ENCODE results near the gene NFKBIE.
"Not testable (repeated sequence)": the region's sequence is repeated elsewhere in the genome, so short reads cannot be mapped to it uniquely, and the experiment has no call there.

The NFKBIE gene

DNA sequence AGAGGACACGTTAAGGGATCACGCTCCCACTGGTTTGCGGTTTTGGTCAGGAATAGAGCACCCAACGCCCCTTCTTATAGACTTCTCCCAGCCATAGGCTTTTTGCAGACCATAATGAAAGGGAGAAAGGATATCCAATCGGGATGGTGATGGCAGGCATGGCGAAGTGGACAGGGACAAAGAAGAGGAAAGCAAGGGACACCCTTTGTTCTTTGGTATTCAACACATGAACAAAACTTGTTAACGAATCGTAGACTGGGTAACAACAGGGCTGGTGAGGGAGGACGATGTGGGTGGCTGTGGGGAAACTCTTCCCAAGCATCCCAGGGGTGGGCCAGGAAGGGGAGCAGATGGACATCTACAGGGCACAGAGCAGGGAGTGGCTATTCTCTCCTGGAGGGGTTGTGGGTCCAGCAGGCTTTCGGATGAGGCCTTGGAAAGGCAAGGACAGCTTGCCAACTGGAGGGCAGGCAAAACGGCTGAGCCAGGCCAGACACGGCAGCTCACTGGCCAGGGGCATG, 19.9 kb downstream of the NFKBIE start:
- DNase-seq (ENCODE audit: low read depth): no peak

- DNase-seq (ENCODE audit: low read depth): no peak
These were observed 22.0 kb downstream of the NFKBIE start for GRCh38 chr6:44243345-44243744.

DNA sequence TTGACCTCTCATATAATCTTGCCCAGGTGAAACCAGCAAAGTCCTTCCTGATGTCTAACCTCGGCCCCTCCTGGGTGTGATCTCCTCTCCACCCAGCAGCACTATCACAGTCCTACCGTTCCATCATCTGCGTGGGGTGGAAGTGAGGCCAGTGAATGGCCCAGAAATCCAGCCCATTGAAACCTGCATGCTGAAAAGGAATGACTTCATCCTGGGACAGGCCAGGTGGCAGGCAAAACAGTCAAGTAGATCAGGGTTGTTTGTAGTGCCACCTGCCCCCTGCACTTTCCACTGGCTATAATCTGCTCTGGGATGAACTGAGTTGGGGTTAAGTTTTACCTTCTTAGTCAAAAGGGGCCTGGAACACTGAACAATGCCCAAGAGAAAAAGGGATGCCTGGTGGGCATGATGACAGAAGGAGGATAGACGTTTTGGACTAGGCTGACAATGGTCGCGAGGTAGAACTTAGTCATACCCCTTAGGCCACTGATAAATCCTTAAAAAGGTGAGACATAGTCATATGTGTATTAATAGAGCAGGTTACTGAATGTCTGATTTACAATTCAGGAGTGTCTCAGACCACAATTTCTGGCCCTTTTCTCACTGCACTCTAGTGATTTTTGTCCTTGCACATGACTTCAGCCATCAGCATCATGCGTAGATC, 26.5 kb downstream of the NFKBIE start:
- no peak for DNase-seq (ENCODE audit: low read depth)

- peak; percentile 50 for DNase-seq (ENCODE audit: low read depth)
These were observed 27.4 kb downstream of the NFKBIE start for GRCh38 chr6:44237813-44238433.

GRCh38 chr6:44237021-44237812, 28.1 kb downstream of the NFKBIE start:
- DNase-seq (ENCODE audit: low read depth): peak; percentile 50

DNA sequence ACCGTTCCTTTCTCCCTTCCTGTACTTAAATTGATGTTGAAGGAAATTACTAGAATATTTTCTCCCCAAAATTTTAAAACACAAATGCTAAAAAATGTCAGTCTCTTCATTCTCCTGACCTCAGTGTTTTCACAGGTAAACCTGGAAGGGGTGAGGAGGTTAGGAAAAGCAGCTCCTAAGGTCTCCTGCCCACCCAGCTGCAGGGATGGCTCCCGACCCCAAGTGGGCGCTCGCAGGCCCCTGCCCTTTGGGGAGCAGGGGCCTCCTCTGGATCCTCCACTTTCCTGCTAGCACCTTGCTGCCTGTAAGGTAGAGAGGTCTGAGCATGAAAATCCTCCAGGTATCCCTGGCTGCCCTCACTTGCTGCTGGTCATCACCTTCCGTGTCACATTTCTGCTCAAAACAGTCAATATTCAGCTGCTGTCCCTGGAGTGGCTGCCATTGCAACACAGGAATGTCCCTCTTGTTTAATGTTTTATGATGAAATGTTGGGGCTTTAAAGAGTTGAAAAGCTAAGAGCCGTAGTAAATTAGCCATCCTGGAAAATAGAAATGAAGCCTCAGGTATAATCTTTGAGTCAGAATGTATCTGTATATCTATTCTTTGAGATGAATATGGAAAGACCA, 29.3 kb downstream of the NFKBIE start:
- DNase-seq (ENCODE audit: low read depth): no peak

GRCh38 chr6:44235269-44235668, 30.1 kb downstream of the NFKBIE start:
- no peak for DNase-seq (ENCODE audit: low read depth)

DNA sequence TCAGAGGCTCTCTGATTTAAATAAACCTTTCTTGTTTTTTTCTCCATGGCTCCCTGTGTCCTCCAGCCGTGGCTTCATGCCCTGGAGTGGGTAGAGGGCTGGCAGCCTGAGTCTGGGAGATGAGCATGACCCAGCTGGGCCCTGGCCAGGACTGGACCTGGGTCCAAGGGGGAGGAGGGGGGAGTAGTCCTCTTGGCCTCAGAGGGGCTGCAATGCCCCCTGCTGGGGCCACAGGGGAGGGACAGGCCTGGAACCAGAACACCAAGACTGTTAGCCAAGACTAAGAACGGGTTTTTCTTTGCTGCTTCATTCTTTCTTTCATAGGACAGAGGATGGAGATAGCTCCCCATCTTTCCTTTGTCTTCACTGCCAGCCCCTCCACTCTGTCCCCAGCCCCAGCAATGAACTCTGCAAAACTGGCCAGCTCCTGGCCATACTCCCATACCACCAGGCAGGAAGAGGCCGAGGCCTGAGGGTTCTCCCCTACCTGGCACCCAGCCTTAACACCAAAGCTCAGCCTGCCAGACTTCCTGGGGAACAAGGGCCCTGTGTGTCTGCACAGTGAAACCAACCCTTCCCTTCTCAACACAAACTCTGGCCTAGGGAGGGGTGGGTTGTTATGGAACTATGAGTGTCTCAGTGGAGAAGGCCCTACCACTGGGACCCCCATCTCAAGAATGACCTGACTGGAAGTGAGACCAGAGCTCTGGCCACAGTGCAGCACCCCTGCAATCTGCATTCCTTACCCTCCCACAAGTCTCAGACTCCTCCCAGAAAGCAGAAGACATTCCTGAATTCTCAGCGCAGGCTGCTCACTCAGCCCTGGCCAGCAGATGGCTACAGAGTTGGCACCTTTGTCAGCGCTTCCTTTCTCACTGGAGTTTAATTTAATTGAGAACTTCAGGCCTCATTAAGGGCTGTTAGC, 31.0 kb downstream of the NFKBIE start:
- no peak for DNase-seq (ENCODE audit: low read depth)

DNA sequence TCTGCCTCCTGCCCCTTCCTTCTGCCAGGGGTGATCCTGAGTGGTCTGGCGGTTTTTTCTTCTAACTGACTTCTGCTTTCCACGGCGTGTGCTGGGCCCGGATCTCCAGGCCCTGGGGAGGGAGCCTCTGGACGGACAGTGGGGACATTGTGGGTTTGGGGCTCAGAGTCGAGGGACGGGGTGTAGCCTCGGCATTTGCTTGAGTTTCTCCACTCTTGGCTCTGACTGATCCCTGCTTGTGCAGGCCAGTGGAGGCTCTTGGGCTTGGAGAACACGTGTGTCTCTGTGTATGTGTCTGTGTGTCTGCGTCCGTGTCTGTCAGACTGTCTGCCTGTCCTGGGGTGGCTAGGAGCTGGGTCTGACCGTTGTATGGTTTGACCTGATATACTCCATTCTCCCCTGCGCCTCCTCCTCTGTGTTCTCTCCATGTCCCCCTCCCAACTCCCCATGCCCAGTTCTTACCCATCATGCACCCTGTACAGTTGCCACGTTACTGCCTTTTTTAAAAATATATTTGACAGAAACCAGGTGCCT, 31.7 kb downstream of the NFKBIE start:
- DNase-seq (ENCODE audit: low read depth): no peak

DNA sequence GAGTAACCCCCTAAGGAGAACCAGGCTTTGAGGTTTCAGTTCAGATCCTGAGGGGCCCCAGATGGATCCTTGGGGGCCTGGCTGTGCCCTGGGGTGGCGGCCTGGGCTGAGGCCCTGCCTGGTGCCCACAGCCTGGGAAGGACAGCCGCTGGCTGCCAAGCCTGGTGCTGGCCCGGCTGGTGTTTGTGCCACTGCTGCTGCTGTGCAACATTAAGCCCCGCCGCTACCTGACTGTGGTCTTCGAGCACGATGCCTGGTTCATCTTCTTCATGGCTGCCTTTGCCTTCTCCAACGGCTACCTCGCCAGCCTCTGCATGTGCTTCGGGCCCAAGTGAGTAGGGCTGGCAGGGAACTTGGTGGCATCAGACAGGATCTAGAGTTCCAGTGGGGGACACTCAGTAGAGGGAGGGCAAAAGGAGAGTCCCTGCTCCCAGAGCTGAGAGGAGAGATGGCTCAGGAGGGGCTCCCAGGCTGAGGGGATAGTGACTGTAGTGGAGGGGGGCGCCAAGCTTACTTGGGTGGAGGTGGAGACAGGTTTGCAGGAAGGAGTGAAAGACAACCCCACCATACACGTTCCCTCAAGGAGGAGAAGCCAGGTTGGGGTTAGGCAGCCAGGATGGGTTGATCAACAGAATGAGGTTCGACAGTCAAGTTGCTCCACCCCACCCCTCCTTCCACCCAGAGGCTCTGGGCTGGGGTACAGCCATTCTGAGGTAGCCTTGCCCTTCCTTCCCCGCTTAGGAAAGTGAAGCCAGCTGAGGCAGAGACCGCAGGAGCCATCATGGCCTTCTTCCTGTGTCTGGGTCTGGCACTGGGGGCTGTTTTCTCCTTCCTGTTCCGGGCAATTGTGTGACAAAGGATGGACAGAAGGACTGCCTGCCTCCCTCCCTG, 32.4 kb downstream of the NFKBIE start:
- no peak for DNase-seq (ENCODE audit: low read depth)

DNA sequence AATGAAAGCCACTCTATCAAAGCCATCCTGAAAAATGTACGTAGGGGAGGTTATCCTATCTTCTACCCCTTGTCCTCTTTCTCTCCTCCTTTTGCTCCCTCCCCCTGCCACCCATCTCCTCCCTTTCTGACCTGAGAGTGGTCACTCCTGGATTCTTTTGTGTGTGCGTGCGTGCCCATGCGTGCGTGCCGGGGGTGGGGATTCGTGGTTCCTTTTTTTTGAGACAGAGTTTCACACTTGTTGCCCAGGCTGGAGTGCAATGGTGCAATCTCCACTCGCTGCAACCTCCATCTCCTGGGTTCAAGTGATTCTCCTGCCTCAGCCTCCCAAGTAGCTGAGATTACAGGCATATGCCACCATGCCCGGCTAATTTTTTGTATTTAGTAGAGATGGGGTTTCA, 33.9 kb downstream of the NFKBIE start:
- DNase-seq (ENCODE audit: low read depth): not testable (repeated sequence)

DNA sequence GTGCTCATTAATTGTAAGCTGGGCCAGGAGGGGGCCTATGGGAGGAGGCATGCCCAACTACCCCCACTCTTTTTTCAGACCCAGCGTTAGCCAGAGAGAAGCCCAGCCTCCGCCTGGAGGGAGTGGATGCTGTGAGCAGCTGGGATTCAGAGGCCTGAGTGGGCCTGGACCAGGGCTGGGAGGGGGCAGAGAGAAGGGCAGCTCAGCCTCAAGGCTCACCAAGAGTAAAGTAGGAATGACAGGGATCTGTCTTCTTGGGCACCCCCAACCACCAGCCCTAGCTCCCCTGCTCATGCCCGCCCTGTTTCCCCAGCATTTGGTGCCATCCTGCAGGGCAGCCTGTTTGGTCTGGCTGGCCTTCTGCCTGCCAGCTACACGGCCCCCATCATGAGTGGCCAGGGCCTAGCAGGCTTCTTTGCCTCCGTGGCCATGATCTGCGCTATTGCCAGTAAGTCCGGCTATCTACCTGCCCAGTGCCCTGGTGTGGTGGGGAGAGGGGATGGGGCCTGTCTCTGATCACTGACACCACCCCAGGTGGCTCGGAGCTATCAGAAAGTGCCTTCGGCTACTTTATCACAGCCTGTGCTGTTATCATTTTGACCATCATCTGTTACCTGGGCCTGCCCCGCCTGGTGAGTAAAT, 35.2 kb downstream of the NFKBIE start:
- no peak for DNase-seq (ENCODE audit: low read depth)

GRCh38 chr6:44229376-44230033, 35.8 kb downstream of the NFKBIE start:
- DNase-seq (ENCODE audit: low read depth): no peak

DNA sequence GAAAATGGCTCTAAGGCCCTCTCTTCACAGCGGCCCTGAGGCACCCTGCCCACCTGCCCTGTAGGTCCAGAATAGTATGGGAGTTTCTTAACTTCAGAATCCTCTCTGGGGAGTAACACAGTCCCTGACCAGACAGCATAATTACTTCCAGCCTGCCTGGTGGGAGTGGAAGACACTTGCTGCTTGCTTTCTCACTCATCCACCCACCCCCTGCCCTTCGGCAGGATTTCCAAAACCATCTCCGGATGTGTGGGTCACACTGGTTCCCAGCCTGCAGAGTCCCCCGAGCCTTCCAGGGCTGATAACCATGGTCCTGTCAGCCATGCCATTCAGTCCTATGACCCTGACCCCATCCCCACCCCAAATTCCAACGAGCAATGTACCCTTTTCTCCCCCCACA, 36.5 kb downstream of the NFKBIE start:
- DNase-seq (ENCODE audit: low read depth): no peak

- no peak for DNase-seq (ENCODE audit: low read depth)
These were observed 36.9 kb downstream of the NFKBIE start for GRCh38 chr6:44228433-44228832.

GRCh38 chr6:44228031-44228430, 37.3 kb downstream of the NFKBIE start:
- no peak for DNase-seq (ENCODE audit: low read depth)

DNA sequence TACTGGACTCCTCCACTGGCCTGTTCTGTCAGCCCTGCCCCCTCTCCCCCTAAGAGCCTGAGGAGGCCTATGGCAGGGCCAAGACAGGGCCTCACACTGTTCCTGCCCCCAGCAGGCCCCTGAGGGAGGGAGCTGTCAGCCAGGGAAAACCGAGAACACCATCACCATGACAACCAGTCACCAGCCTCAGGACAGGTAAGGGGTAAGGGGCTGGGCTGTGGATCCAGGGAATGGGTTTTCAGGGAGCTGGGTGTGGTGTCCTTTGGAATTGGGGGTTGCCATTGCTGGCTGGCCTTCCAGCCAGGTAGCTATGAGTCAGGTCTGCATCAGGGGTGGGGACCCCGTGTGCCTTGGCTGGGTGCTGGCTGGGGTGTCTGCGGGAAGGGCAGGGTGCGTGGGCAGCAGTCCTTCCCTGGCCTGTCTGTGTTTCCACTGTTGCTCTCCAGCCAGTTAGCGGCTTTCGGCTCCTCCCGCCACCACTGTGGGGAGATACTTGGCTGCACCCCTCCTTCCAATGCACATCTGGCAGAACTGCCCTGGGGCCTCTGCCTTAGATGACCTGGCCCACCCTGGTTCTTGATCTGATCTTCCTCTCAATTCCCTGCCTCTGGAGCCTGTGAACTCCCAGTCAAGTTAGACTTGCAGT, 38.1 kb downstream of the NFKBIE start:
- DNase-seq (ENCODE audit: low read depth): no peak

DNA sequence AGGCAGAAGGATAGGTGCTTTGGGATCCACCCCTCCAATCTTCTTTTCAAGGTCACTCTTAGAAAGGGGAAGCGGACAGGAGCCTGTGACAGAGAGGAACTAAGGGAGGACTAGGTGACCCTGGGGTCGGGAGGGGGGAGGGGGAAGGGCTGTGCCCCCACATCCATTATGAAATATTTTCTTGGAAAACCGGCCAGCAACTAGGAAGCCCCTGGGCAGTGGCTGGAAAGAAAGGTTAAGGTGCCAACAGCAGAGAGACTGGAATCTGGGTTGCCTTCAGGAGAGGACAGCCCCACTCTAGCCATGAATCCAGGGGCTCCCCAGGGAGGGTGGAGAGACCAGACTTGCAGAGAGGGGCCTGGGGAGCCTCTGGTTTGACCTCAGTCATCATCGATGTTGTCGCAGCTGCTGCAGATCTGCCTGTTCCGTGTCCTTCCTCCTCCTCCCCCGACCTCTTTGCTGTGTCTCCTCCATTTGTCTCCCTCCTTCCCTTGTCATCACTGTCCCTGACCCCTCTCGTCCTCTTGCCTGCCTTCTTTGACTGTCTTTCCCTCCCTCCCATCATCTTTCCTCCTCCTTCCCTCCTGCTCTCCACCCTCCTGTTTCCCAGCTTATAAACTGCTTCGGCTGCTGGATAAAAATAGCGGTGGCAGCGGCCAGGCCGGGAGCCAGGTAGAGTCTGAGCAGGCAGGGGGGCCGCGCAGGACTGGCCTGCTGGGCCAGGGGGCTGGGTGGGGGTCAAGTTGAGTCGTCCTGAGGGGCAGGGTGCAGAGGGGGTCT, 38.8 kb downstream of the NFKBIE start:
- no peak for DNase-seq (ENCODE audit: low read depth)

All from stimulated activated CD8-positive, alpha-beta memory T cell treated with anti-CD3 and anti-CD28 coated beads, Interleukin-7, amount 100 ng/mL, for 24 hours (primary cell).